ENCODE results near the gene ATCAY. TPM values are rescaled to one million over a fixed set of nuclear protein-coding genes. Genes with fewer than 3 reads are reported as not detected.

ATCAY gene
- total RNA-seq, 4 donors from 2014 or later = not detected

- H3K4me3 ChIP-seq = peak overlapping the region in 3 of 4 donors; percentile 88 to 100 (median 98)
- no peak for DNase-seq
- peak overlapping the region; percentile 96 to 99 (median 98) for H3K27ac ChIP-seq
- peaks cover 16 to 61% (median 45%) of the 10 kb centered on the region in 3 donors for H3K4me1 ChIP-seq
- H3K9me3 ChIP-seq = no peaks in the 10 kb centered on the region
- WGBS, 2 donors = 21 to 26% methylated on average over 8 to 9 of the region's 9 CpGs
- H3K36me3 ChIP-seq = peaks cover under 1 to 53% (median 17%) of the 10 kb centered on the region in 3 donors
- intact Hi-C loops (cut with DNase I) = no loop called here
- H3K27me3 ChIP-seq = no peaks in the 10 kb centered on the region
- TF ChIP-seq CTCF (IDR thresholded peaks at IDR 0.05) (no peak), POLR2A (IDR thresholded peaks at IDR 0.05) (peak in 1 of 4 donors; percentile 39)
Observed at GRCh38 chr19:3968556-3969434, 88.3 kb downstream of the ATCAY start.

GRCh38 chr19:3969435-3970312 lies 89.2 kb downstream of the ATCAY start:
- no peaks in the 10 kb centered on the region for H3K27me3 ChIP-seq
- peak overlapping the region; percentile 96 to 99 (median 98) for H3K27ac ChIP-seq
- WGBS, 2 donors = 10 to 22% methylated on average over 16 to 21 of the region's 23 CpGs
- peaks cover 16 to 61% (median 45%) of the 10 kb centered on the region in 3 donors for H3K4me1 ChIP-seq
- H3K9me3 ChIP-seq = no peaks in the 10 kb centered on the region
- peaks cover 0 to 45% (median 10%) of the 10 kb centered on the region in 3 donors for H3K36me3 ChIP-seq
- H3K4me3 ChIP-seq = peak overlapping the region; percentile 88 to 100 (median 93)
- peak in 1 of 6 experiments; percentile 22 for TF ChIP-seq CTCF (IDR thresholded peaks at IDR 0.05)
- peak in 2 of 4 donors; percentile 15 to 50 for TF ChIP-seq POLR2A (IDR thresholded peaks at IDR 0.05)
- no peak for DNase-seq
- intact Hi-C loops (cut with DNase I) = no loop called here

- 0 to 2% methylated on average over 16 to 19 of the region's 22 CpGs for WGBS, 2 donors
- Histone ChIP-seq H3K4me1 (peaks cover 16 to 61% (median 45%) of the 10 kb centered on the region in 3 donors), H3K9me3 (no peaks in the 10 kb centered on the region), H3K27me3 (no peaks in the 10 kb centered on the region), H3K36me3 (peaks cover 0 to 43% (median 12%) of the 10 kb centered on the region in 3 donors), H3K4me3 (peak overlapping the region; percentile 88 to 100 (median 93)), H3K27ac (peak overlapping the region; percentile 96 to 99 (median 98))
- no peak for DNase-seq
- TF ChIP-seq POLR2A (IDR thresholded peaks at IDR 0.05) = no peak
- intact Hi-C loops (cut with DNase I) = no loop called here
Observed at GRCh38 chr19:3970313-3970807, 89.9 kb downstream of the ATCAY start.

GRCh38 chr19:3970808-3971598 lies 90.5 kb downstream of the ATCAY start, which contains the start of gene DAPK3:
Gene DAPK3, minus strand, starts transcription at chr19:3971099. Its CDS starts 1,364 bp downstream, at chr19:3969735.
- intact Hi-C loops (cut with DNase I) = no loop called here
- Histone ChIP-seq H3K9me3 (no peaks in the 10 kb centered on the region), H3K36me3 (peaks cover 6 to 43% (median 18%) of the 10 kb centered on the region in 3 donors), H3K27ac (peak within 1 kb of the TSS; percentile 96 to 99 (median 98)), H3K4me3 (peak within 1 kb of the TSS; percentile 88 to 100 (median 93)), H3K27me3 (no peaks in the 10 kb centered on the region), H3K4me1 (peaks cover 16 to 55% (median 45%) of the 10 kb centered on the region in 3 donors)
- DNase-seq = peak; percentile 81
- 0 to 3% methylated on average over 7 to 17 of the region's 73 CpGs for whole genome bisulfite sequencing, 2 donors
- TF ChIP-seq POLR2A (IDR thresholded peaks at IDR 0.05) = peak in 3 of 4 donors; percentile 95 to 98 (median 96)
- TF ChIP-seq CTCF (IDR thresholded peaks at IDR 0.05) = peak in 4 of 6 experiments; percentile 27 to 67 (median 48)

Data from esophagus squamous epithelium (tissue), 5 donors.